ENCODE measurements around the gene PTPN3.

Gene PTPN3

GRCh38 chr9:109414125-109414785 lies 83.9 kb downstream of the PTPN3 start:
- Mint-ChIP-seq H3K4me3 (no peak overlapping the region), H3K36me3 (ENCODE audit: insufficient read depth) (no peaks in the 10 kb centered on the region), H3K9me3 (peaks cover 0 to 3% of the 10 kb centered on the region in 2 donors), H3K4me1 (ENCODE audit: low read depth in 2 of 2) (no peaks in the 10 kb centered on the region), H3K27me3 (peaks cover 11 to 18% of the 10 kb centered on the region in 2 donors), H3K27ac (no peak overlapping the region)
- DNase-seq (no peak), ATAC-seq (replicated peaks) (no peak)

GRCh38 chr9:109411798-109412352 lies 86.2 kb downstream of the PTPN3 start:
- ATAC-seq (replicated peaks) (no peak), DNase-seq (no peak)

GRCh38 chr9:109411069-109411761 lies 86.9 kb downstream of the PTPN3 start:
- DNase-seq (no peak), ATAC-seq (replicated peaks) (no peak)
- Mint-ChIP-seq H3K4me3 (no peak overlapping the region), H3K9me3 (peaks cover 0 to 3% of the 10 kb centered on the region in 2 donors), H3K27me3 (peaks cover 11 to 18% of the 10 kb centered on the region in 2 donors), H3K36me3 (ENCODE audit: insufficient read depth) (no peaks in the 10 kb centered on the region), H3K4me1 (ENCODE audit: low read depth in 2 of 2) (no peaks in the 10 kb centered on the region), H3K27ac (no peak overlapping the region)

More at GRCh38 chr9:109411798-109412352, 86.2 kb downstream of the PTPN3 start:
- Mint-ChIP-seq H3K9me3 (peaks cover 0 to 3% of the 10 kb centered on the region in 2 donors), H3K27ac (no peak overlapping the region), H3K27me3 (peaks cover 11 to 18% of the 10 kb centered on the region in 2 donors), H3K4me1 (ENCODE audit: low read depth in 2 of 2) (no peaks in the 10 kb centered on the region), H3K4me3 (no peak overlapping the region), H3K36me3 (ENCODE audit: insufficient read depth) (no peaks in the 10 kb centered on the region)

DNA sequence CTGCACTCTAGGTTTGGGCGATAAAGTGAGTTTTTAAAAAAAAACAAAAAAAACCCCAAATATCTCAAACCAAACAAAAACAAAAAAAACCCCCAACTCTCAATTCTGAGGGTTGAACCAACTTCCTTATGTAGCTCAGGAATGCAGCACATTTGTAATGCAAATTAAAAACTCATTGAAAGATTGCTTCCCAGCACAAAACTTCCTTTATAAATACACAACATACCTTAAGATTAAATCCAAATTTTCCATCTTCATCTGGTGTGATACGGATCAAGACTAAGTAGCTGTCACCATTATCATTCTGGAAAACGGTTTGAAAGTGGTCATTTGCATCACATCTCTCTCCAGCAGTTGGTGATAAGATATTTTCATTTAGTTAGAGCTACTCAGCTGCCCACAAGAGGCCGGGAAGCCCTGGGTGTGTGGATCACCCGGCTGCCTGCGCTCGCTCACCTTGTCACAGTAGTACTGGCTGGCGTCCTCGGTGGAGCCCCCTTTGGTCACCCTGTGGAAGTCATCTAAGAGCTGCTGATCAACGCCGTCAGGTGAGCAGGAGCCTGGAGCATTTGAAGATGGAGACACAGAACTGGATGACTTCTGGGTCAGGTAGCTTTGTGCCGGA lies 88.2 kb downstream of the PTPN3 start:
- H3K4me1 Mint-ChIP-seq (ENCODE audit: low read depth in 2 of 2): no peaks in the 10 kb centered on the region
- no peak overlapping the region for H3K27ac Mint-ChIP-seq

GRCh38 chr9:109408759-109409462 lies 89.2 kb downstream of the PTPN3 start:
- DNase-seq (no peak), ATAC-seq (replicated peaks) (no peak)
- Mint-ChIP-seq H3K27me3 (peaks cover 14 to 15% of the 10 kb centered on the region in 2 donors), H3K36me3 (ENCODE audit: insufficient read depth) (no peaks in the 10 kb centered on the region), H3K4me1 (ENCODE audit: low read depth in 2 of 2) (no peaks in the 10 kb centered on the region), H3K9me3 (no peaks in the 10 kb centered on the region), H3K27ac (no peak overlapping the region), H3K4me3 (no peak overlapping the region)

More for the DNA sequence above, 88.2 kb downstream of the PTPN3 start:
- ATAC-seq (replicated peaks): no peak
- Mint-ChIP-seq H3K4me3 (no peak overlapping the region), H3K36me3 (ENCODE audit: insufficient read depth) (no peaks in the 10 kb centered on the region), H3K27me3 (peaks cover 4 to 12% of the 10 kb centered on the region in 2 donors), H3K9me3 (no peaks in the 10 kb centered on the region)
- no peak for DNase-seq

DNA sequence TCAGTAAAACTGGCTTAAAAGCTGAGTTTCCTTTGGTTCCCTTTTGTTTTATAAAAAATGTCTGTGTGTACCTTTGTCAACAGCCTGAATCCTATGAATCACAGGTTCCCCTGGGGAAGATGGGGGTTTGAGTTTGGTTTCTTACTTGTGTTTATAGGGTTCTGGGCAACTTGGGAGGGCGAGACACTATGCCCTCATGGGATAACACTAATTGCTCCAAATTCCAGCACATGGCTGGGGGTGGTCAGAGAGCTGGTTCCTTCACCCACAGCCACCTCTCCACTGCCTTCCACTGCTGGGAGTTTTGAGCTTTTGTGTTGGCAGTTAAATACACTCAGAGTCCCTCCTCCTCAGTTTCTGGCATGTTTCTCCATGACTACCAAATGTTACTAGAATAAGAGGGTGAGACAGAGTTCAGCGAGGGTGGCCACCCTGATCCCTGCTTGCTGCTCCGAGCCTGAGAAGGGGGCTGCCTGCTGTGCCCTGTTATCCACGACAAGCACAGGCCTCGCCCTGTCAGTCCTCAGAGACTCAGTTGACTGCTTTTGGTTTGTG lies 94.3 kb downstream of the PTPN3 start:
- no peaks in the 10 kb centered on the region for H3K4me1 Mint-ChIP-seq (ENCODE audit: low read depth in 2 of 2)
- no peak for ATAC-seq (replicated peaks)
- no peak overlapping the region for H3K4me3 Mint-ChIP-seq
- H3K27me3 Mint-ChIP-seq: peaks cover 21 to 27% of the 10 kb centered on the region in 2 donors
- H3K27ac Mint-ChIP-seq: no peak overlapping the region
- no peaks in the 10 kb centered on the region for H3K36me3 Mint-ChIP-seq (ENCODE audit: insufficient read depth)
- H3K9me3 Mint-ChIP-seq: no peaks in the 10 kb centered on the region
- no peak for DNase-seq

DNA sequence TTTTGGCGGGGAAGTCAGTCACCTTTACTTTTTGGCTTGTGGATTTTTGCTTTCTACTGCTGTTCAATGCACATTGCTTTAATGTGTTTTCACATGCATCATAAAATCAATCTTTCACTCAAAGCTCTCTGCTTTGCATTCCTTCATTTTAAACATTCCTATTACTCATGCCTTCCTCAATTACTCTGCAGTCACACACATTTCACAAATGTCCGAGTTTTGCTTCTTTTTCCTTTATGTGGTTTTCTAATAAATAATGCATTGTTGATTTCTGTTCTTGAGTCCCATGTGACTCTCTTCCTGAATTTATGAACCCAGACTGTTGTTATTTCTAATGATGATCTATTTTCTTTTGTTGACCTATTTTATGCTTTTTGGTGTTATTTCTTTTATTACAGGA lies 95.0 kb downstream of the PTPN3 start:
- Mint-ChIP-seq H3K36me3 (ENCODE audit: insufficient read depth) (no peaks in the 10 kb centered on the region), H3K27me3 (peaks cover 21 to 34% of the 10 kb centered on the region in 2 donors), H3K4me1 (ENCODE audit: low read depth in 2 of 2) (no peaks in the 10 kb centered on the region), H3K9me3 (no peaks in the 10 kb centered on the region), H3K4me3 (no peak overlapping the region), H3K27ac (no peak overlapping the region)
- no peak for DNase-seq
- no peak for ATAC-seq (replicated peaks)

DNA sequence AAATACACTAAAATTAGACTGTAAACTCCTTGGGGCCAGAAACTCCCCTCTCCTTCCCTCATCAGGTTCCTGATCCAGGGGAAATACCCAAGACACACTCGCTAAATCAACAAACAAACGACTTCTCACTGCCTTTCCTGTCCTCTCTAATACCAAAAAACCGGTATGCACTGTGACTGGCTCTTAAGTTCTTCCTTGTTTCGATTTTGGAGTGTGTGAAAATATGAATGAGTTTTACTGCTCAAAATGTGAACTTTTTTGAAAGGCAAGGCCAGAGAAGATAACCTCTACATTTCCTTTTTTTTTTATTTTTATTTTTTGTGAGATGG lies 96.2 kb downstream of the PTPN3 start:
- Mint-ChIP-seq H3K27me3 (peaks cover 25 to 37% of the 10 kb centered on the region in 2 donors), H3K4me3 (no peak overlapping the region), H3K27ac (no peak overlapping the region), H3K36me3 (ENCODE audit: insufficient read depth) (no peaks in the 10 kb centered on the region), H3K4me1 (ENCODE audit: low read depth in 2 of 2) (no peaks in the 10 kb centered on the region), H3K9me3 (no peaks in the 10 kb centered on the region)
- no peak for DNase-seq
- ATAC-seq (replicated peaks): no peak

GRCh38 chr9:109401169-109401989 lies 96.7 kb downstream of the PTPN3 start:
- Mint-ChIP-seq H3K36me3 (ENCODE audit: insufficient read depth) (no peaks in the 10 kb centered on the region), H3K27ac (no peak overlapping the region), H3K27me3 (peaks cover 31 to 43% of the 10 kb centered on the region in 2 donors), H3K4me3 (no peak overlapping the region), H3K4me1 (ENCODE audit: low read depth in 2 of 2) (no peaks in the 10 kb centered on the region), H3K9me3 (no peaks in the 10 kb centered on the region)
- DNase-seq (no peak), ATAC-seq (replicated peaks) (no peak)

GRCh38 chr9:109399258-109399767 lies 98.8 kb downstream of the PTPN3 start:
- ATAC-seq (replicated peaks) (no peak), DNase-seq (no peak)
- no peaks in the 10 kb centered on the region for H3K36me3 Mint-ChIP-seq (ENCODE audit: insufficient read depth)
- no peak overlapping the region for H3K27ac Mint-ChIP-seq
- H3K9me3 Mint-ChIP-seq: no peaks in the 10 kb centered on the region
- peaks cover 34 to 39% of the 10 kb centered on the region in 2 donors for H3K27me3 Mint-ChIP-seq
- no peaks in the 10 kb centered on the region for H3K4me1 Mint-ChIP-seq (ENCODE audit: low read depth in 2 of 2)
- H3K4me3 Mint-ChIP-seq: no peak overlapping the region

- no peak for DNase-seq
- Mint-ChIP-seq H3K27ac (no peak overlapping the region), H3K27me3 (peaks cover 29 to 30% of the 10 kb centered on the region in 2 donors), H3K36me3 (ENCODE audit: insufficient read depth) (no peaks in the 10 kb centered on the region), H3K4me3 (no peak overlapping the region), H3K9me3 (no peaks in the 10 kb centered on the region), H3K4me1 (ENCODE audit: low read depth in 2 of 2) (no peaks in the 10 kb centered on the region)
- ATAC-seq (replicated peaks): no peak
These were observed 106.9 kb downstream of the PTPN3 start for GRCh38 chr9:109391176-109391575.

DNA sequence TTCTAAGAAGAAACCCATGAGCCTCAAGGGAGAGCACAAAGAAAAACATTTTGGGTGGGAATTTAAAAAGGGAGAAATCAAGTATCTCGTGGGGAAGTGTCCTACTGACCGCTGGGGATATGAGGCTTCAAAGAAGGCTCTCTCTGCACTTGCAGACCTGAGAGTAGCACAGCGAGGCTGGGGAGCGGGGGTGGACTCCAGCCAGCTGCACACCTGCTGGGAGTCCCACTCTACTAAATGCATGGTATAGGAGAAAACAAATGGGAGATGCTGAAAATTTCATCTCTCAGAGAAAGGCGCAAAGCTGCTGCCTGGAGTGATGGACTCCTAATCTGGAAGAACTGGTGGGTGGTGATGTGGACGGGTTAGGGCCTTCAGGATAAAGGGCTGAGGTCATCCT lies 110.3 kb downstream of the PTPN3 start:
- DNase-seq (no peak), ATAC-seq (replicated peaks) (no peak)
- Mint-ChIP-seq H3K4me3 (no peak overlapping the region), H3K4me1 (ENCODE audit: low read depth in 2 of 2) (no peaks in the 10 kb centered on the region), H3K27ac (no peak overlapping the region), H3K9me3 (no peaks in the 10 kb centered on the region), H3K36me3 (ENCODE audit: insufficient read depth) (no peaks in the 10 kb centered on the region), H3K27me3 (peaks cover 29 to 46% of the 10 kb centered on the region in 2 donors)
